GM23338 (cell line): ENCODE results near the gene SPHKAP. TPM values are rescaled to one million over a fixed set of nuclear protein-coding genes. Genes with fewer than 3 reads are reported as not detected.
A peak's percentile ranks its signal among the peaks of the same experiment; 100 is the strongest.

Source experiments
- ATAC-seq: fragments of 200-7000 bp; cut with Tn5 transposase; 3 replicates; pipeline ENCODE4 v1.9.1; 2020
- DNase-seq: peaks from one replicate; pipeline ENCODE4 v3.0.0-alpha.2; 2015; ENCODE audit warnings: low spot score
- H2AFZ ChIP-seq: fragments of 200-600 bp; sonication (generic); 2 replicates; pipeline ENCODE4 v1.8.0; 2016; ENCODE audit warnings: antibody characterized with exemption, mild to moderate bottlenecking, moderate library complexity
- H3F3A ChIP-seq: fragments of 200-600 bp; sonication (generic); replicated peaks from 2 replicates; pipeline ENCODE4 v1.8.0; 2017; ENCODE audit warnings: antibody characterized with exemption, mixed run types, low read depth
- H3K27ac ChIP-seq: fragments of 200-600 bp; sonication (generic); 2 replicates; pipeline ENCODE4 v1.6.1; 2016; ENCODE audit warnings: low read depth
- H3K27me3 ChIP-seq: fragments of 200-600 bp; sonication (generic); 2 replicates; pipeline ENCODE4 v1.8.0; 2016; ENCODE audit warnings: mild to moderate bottlenecking, mixed run types, moderate library complexity; ENCODE audit not compliant: insufficient read depth
- H3K36me3 ChIP-seq: fragments of 200-600 bp; sonication (generic); 2 replicates; pipeline ENCODE4 v1.8.0; 2016; ENCODE audit warnings: mild to moderate bottlenecking; ENCODE audit not compliant: insufficient read depth
- H3K4me1 ChIP-seq: fragments of 200-600 bp; sonication (generic); 2 replicates; pipeline ENCODE4 v1.8.0; 2016; ENCODE audit warnings: mild to moderate bottlenecking, moderate library complexity; ENCODE audit not compliant: insufficient read depth
- H3K4me2 ChIP-seq: fragments of 200-600 bp; sonication (generic); 2 replicates; pipeline ENCODE4 v1.7.1; 2017; ENCODE audit warnings: mixed run types
- H3K4me3 ChIP-seq: fragments of 200-600 bp; sonication (generic); 2 replicates; pipeline ENCODE4 v1.6.1; 2016; ENCODE audit warnings: mixed run types
- H3K79me2 ChIP-seq: fragments of 200-600 bp; sonication (generic); replicated peaks from 2 replicates; pipeline ENCODE4 v1.8.0; 2017; ENCODE audit warnings: mild to moderate bottlenecking; ENCODE audit not compliant: insufficient read depth
- H3K9me2 ChIP-seq: fragments of 200-600 bp; sonication (generic); 2 replicates; pipeline ENCODE4 v1.8.0; 2017; ENCODE audit not compliant: insufficient read depth
- H4K20me1 ChIP-seq: fragments of 200-600 bp; sonication (generic); replicated peaks from 2 replicates; pipeline ENCODE4 v1.8.0; 2017; ENCODE audit warnings: mild to moderate bottlenecking; ENCODE audit not compliant: insufficient read depth
- H3K27ac Mint-ChIP-seq: 2 replicates; pipeline ENCODE4 v1.8.0; 2020; ENCODE audit warnings: inconsistent platforms, mild to moderate bottlenecking, moderate library complexity, mixed read lengths
- H3K27me3 Mint-ChIP-seq: 3 replicates; pipeline ENCODE4 v1.8.0; 2022; ENCODE audit warnings: low read depth, mild to moderate bottlenecking, moderate library complexity, mixed read lengths, inconsistent platforms; ENCODE audit not compliant: insufficient read depth, poor library complexity
- H3K36me3 Mint-ChIP-seq: 3 replicates; pipeline ENCODE4 v1.8.0; 2021; ENCODE audit warnings: low read depth, mild to moderate bottlenecking, inconsistent platforms, moderate library complexity, mixed read lengths
- H3K4me1 Mint-ChIP-seq: 3 replicates; pipeline ENCODE4 v1.8.0; 2020; ENCODE audit warnings: mild to moderate bottlenecking, inconsistent platforms, mixed read lengths
- H3K4me3 Mint-ChIP-seq: 3 replicates; pipeline ENCODE4 v1.8.0; 2021; ENCODE audit warnings: moderate library complexity, mild to moderate bottlenecking, inconsistent platforms, mixed read lengths
- H3K9me3 Mint-ChIP-seq: 3 replicates; pipeline ENCODE4 v1.8.0; 2020; ENCODE audit warnings: moderate library complexity, mild to moderate bottlenecking, inconsistent platforms, mixed read lengths
- CREB1 ChIP-seq: fragments of 250-450 bp; sonication (Bioruptor Pico); IDR thresholded peaks from 2 replicates; pipeline ENCODE4 v1.5.0; 2020; ENCODE audit warnings: low read depth, mild to moderate bottlenecking, moderate library complexity
- EZH2 ChIP-seq: fragments of 200-600 bp; sonication (generic); IDR thresholded peaks from one replicate; pipeline ENCODE4 v1.8.0; 2017; ENCODE audit warnings: antibody characterized with exemption, mild to moderate bottlenecking, low read depth; ENCODE audit not compliant: unreplicated experiment
- EZH2phosphoT487 ChIP-seq: fragments of 200-600 bp; sonication (generic); IDR thresholded peaks from one replicate; pipeline ENCODE4 v1.8.1; 2018; ENCODE audit warnings: antibody characterized with exemption; ENCODE audit not compliant: unreplicated experiment
- JUNB ChIP-seq: IDR thresholded peaks from one replicate; pipeline ENCODE4 v1.6.1; 2016; ENCODE audit warnings: antibody characterized with exemption; ENCODE audit not compliant: unreplicated experiment
- NANOG ChIP-seq: IDR thresholded peaks from 2 replicates; pipeline ENCODE4 v1.6.1; 2016; ENCODE audit warnings: antibody characterized with exemption, borderline replicate concordance
- POLR2AphosphoS5 ChIP-seq: IDR thresholded peaks from 2 replicates; pipeline ENCODE4 v1.6.1; 2016; ENCODE audit warnings: antibody characterized with exemption, low read depth
- ZNF462 ChIP-seq: fragments of 250-450 bp; sonication (Bioruptor Pico); IDR thresholded peaks from 2 replicates; pipeline ENCODE4 v1.5.0; 2020; ENCODE audit warnings: mild to moderate bottlenecking, moderate library complexity
- polyA plus RNA-seq: library from polyadenylated mRNA; unstranded; fragments of >200 nt; fragmentation: Nextera tagmentation; extraction: Ambion mirVana; gene quantifications from 2 replicates; pipeline ENCODE4 v1.2.1, GENCODE V29; 2016
- total RNA-seq: library from RNA; depleted of rRNA; stranded (reverse); fragments of >200 nt; shearing (Covaris generic); gene quantifications from 2 replicates; pipeline ENCODE4 v1.2.3, GENCODE V29; 2014

Gene SPHKAP
- total and polyA plus RNA-seq, 2 experiments from 2014 or later = 0.10 TPM; not detected in 1

- no peak for TF ChIP-seq POLR2AphosphoS5
- TF ChIP-seq EZH2 = no peak
- TF ChIP-seq CREB1 (CRISPR knock-in tag) = no peak
Measured at GRCh38 chr2:228017784-228018183, 163.7 kb downstream of the SPHKAP start (continued).

- peaks cover 8% of the 10 kb centered on the region; the same call in 2 of the 3 replicates for H3K9me3 Mint-ChIP-seq
- Histone ChIP-seq H3K27ac (no peak overlapping the region), H3K36me3 (no peaks in the 10 kb centered on the region), H3K27me3 (no peaks in the 10 kb centered on the region), H3K9me2 (peaks cover 2% of the 10 kb centered on the region; the same call in 1 of the 2 replicates), H3K4me2 (peak overlapping the region; percentile 27; the same call in 1 of the 2 replicates), H2AFZ (peak overlapping the region; percentile 98), H3F3A (no peaks in the 10 kb centered on the region), H3K4me3 (no peak overlapping the region), H3K4me1 (peaks cover 3% of the 10 kb centered on the region; the same call in 1 of the 2 replicates), H4K20me1 (no peaks in the 10 kb centered on the region), H3K79me2 (no peaks in the 10 kb centered on the region)
- TF ChIP-seq NANOG (no peak), ZNF462 (CRISPR knock-in tag) (0 out of 2 replicates have a peak, but pooled peaks have one; percentile 12), EZH2phosphoT487 (no peak), EZH2 (no peak), JUNB (no peak), POLR2AphosphoS5 (no peak)
- peaks cover 5% of the 10 kb centered on the region for H3K27me3 Mint-ChIP-seq
- ATAC-seq (peak; percentile 93), DNase-seq (peak; percentile 65)
- no peaks in the 10 kb centered on the region; the same call in 2 of the 3 replicates for H3K36me3 Mint-ChIP-seq
- H3K4me1 Mint-ChIP-seq = peaks cover 17% of the 10 kb centered on the region
- H3K4me3 Mint-ChIP-seq = no peak overlapping the region
- H3K27ac Mint-ChIP-seq = peak overlapping the region; percentile 49; the same call in 1 of the 2 replicates
Measured at GRCh38 chr2:228016402-228016801, 165.1 kb downstream of the SPHKAP start.
